CD4-positive, CD25-positive, alpha-beta regulatory T cell (primary cell): ENCODE results near the gene RNF40. TPM values are rescaled to one million over a fixed set of nuclear protein-coding genes. Genes with fewer than 3 reads are reported as not detected.
A peak's percentile ranks its signal among the peaks of the same experiment; 100 is the strongest.

ENCODE experiments used
- ATAC-seq, 2 donors: fragments of 150-1000 bp; cut with Tn5 transposase; one replicate each; pipeline ENCODE4 v1.10.0; 2021; ENCODE audit warnings: low read depth in 2 of 2, moderate number of reproducible peaks in 2 of 2, moderate library complexity in 1 of 2
- DNase-seq, 3 donors: peaks; one replicate each; pipeline versions ENCODE4 v3.0.0 to v3.0.0-alpha.2; 2012 to 2022; ENCODE audit warnings: mixed read lengths in 1 of 3
- H3K27ac ChIP-seq: one replicate; pipeline ENCODE4 v1.7.0; 2013; ENCODE audit warnings: mild to moderate bottlenecking, low read length; ENCODE audit not compliant: insufficient read depth, poor library complexity, severe bottlenecking
- H3K27me3 ChIP-seq: one replicate; pipeline ENCODE4 v1.7.0; 2013; ENCODE audit warnings: low read length; ENCODE audit not compliant: control insufficient read depth, insufficient read depth
- H3K36me3 ChIP-seq: one replicate; pipeline ENCODE4 v1.7.0; 2013; ENCODE audit warnings: mild to moderate bottlenecking, low read length, moderate library complexity; ENCODE audit not compliant: control insufficient read depth, insufficient read depth
- H3K4me1 ChIP-seq: 2 replicates; pipeline ENCODE4 v1.7.0; 2013; ENCODE audit warnings: mild to moderate bottlenecking, low read length; ENCODE audit not compliant: insufficient read depth, control insufficient read depth, poor library complexity, severe bottlenecking
- H3K4me3 ChIP-seq: one replicate; pipeline ENCODE4 v1.7.0; 2013; ENCODE audit warnings: low read depth, mild to moderate bottlenecking, low read length, moderate library complexity
- H3K9me3 ChIP-seq, 2 experiments: 1 replicate in 1 of 2; 2 replicates in 1 of 2; pipeline ENCODE4 v1.7.0; 2013; ENCODE audit warnings: low read length in 2 of 2, mild to moderate bottlenecking in 1 of 2, moderate library complexity in 1 of 2; ENCODE audit not compliant: control insufficient read depth in 2 of 2
- H3K27ac Mint-ChIP-seq, 3 donors: one replicate each; pipeline ENCODE4 v1.8.0; 2020 to 2022; ENCODE audit warnings: mild to moderate bottlenecking in 3 of 3, mixed read lengths in 3 of 3, moderate library complexity in 2 of 3
- H3K27me3 Mint-ChIP-seq: one replicate; pipeline ENCODE4 v1.8.0; 2022; ENCODE audit warnings: mild to moderate bottlenecking, mixed read lengths
- H3K36me3 Mint-ChIP-seq: one replicate; pipeline ENCODE4 v1.8.0; 2020; ENCODE audit warnings: mixed read lengths
- H3K4me1 Mint-ChIP-seq, 4 donors: one replicate each; pipeline ENCODE4 v1.8.0; 2020 to 2022; ENCODE audit warnings: mixed read lengths in 4 of 4, mild to moderate bottlenecking in 1 of 4
- H3K4me3 Mint-ChIP-seq, 4 donors: one replicate each; pipeline ENCODE4 v1.8.0; 2020 to 2022; ENCODE audit warnings: mild to moderate bottlenecking in 4 of 4, mixed read lengths in 4 of 4, moderate library complexity in 3 of 4
- H3K9me3 Mint-ChIP-seq, 7 donors: one replicate each; pipeline ENCODE4 v1.8.0; 2020 to 2022; ENCODE audit warnings: mixed read lengths in 7 of 7, mild to moderate bottlenecking in 3 of 7, moderate library complexity in 2 of 7
- polyA plus RNA-seq, 4 donors: library from polyadenylated mRNA; unstranded; fragments of 300-500 nt; fragmentation: Illumina TruSeq; gene quantifications; one replicate each; pipeline ENCODE4 v1.2.3, GENCODE V29; 2021
- total RNA-seq: library from RNA; stranded (reverse); gene quantifications from one replicate; pipeline ENCODE4 v1.2.3, GENCODE V29; 2022

Gene RNF40
- total and polyA plus RNA-seq, 5 donors from 2014 or later: 19.0 to 66.2 (median 25.9) TPM

DNA sequence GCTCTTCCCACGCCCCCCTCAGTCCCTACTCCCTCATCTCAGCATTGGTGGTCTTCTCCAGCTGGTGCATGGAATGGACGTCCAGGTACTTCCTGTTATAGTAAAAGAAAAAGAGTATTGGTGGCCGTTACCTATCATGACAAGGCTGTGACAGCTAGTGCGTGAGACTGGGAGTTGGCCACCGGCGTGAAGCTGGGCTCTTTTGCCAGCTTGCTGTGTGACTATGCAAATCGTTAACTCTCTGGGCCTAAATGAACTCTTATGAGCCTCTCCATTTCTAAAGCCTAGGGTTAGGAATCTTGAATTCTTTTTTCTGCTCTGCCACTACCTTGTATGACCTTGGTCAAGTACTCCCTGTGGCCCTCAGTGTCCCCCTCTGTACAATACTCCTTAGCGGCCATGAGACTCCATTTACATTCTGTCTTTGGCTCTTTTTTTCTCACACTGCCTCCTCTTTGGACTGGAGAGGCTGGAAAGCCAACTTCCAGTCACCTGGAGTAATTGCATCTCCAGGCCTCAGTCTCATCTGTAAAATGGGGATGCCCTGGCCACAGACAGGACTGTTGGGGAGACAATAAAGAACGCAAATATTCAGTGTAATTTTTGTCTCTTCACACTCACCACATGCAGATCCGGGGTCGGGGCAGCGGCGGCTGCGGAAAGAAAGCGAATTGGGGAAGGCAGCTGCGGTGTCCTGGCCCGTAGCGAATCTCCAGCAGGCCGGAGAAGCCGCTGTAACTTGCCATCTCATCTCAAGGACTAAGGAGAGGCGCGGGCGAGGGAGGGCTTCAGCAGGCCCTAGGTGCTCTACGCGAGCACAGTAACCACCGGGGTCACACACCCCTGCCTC is 1.3 kb upstream of the RNF40 start:
- peak overlapping the region; percentile 81 for H3K27ac ChIP-seq
- H3K9me3 ChIP-seq: no peaks in the 10 kb centered on the region
- H3K4me3 ChIP-seq: peak overlapping the region; percentile 40
- H3K36me3 ChIP-seq: peaks cover 27% of the 10 kb centered on the region
- Mint-ChIP-seq H3K27me3 (no peaks in the 10 kb centered on the region), H3K9me3 (no peaks in the 10 kb centered on the region), H3K4me3 (peak overlapping the region; percentile 94 to 99 (median 97)), H3K4me1 (peaks cover 0 to 38% (median 25%) of the 10 kb centered on the region in 4 donors), H3K27ac (peak overlapping the region in 2 of 3 donors; percentile 82 to 86), H3K36me3 (peaks cover 10% of the 10 kb centered on the region)
- peaks cover 25% of the 10 kb centered on the region for H3K4me1 ChIP-seq
- DNase-seq (no peak), ATAC-seq (no peak)
- no peaks in the 10 kb centered on the region for H3K27me3 ChIP-seq

DNA sequence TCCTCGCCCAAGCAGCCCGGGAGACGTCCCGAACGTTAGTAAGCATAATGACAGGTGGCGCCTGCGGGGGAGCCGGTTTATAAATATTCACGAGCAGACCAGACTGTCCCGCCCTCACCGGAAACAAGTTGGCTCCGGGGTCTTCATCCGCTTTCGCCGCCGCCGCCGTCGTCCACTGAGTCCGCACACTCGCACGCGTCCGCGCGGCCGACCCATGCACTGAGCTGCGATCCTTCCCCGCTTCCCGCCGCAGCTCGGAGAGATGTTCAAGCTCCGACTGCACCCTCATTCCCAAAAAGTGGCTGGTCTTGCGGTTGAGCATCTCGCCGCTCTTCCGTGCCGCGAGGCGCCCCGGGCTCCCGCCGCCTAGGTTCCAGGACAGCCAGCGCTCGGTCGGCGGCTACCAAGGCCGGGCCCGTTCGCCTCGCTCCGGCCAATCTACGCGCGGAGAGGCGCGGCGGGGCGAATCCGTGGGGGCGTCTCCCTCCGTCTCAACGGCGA is 645 bp upstream of the RNF40 start:
- Mint-ChIP-seq H3K36me3 (peaks cover 7% of the 10 kb centered on the region), H3K27ac (peak overlapping the region in 2 of 3 donors; percentile 94 to 95), H3K27me3 (no peaks in the 10 kb centered on the region), H3K4me1 (peaks cover 0 to 38% (median 27%) of the 10 kb centered on the region in 4 donors), H3K9me3 (no peaks in the 10 kb centered on the region), H3K4me3 (peak overlapping the region; percentile 94 to 99 (median 97))
- H3K4me3 ChIP-seq: peak overlapping the region; percentile 93
- DNase-seq: peak; percentile 25 to 49 (median 39)
- H3K27ac ChIP-seq: peak overlapping the region; percentile 81
- no peaks in the 10 kb centered on the region for H3K9me3 ChIP-seq
- peak; percentile 10 to 15 for ATAC-seq
- H3K4me1 ChIP-seq: peaks cover 25% of the 10 kb centered on the region
- H3K36me3 ChIP-seq: peaks cover 28% of the 10 kb centered on the region
- H3K27me3 ChIP-seq: no peaks in the 10 kb centered on the region

DNA sequence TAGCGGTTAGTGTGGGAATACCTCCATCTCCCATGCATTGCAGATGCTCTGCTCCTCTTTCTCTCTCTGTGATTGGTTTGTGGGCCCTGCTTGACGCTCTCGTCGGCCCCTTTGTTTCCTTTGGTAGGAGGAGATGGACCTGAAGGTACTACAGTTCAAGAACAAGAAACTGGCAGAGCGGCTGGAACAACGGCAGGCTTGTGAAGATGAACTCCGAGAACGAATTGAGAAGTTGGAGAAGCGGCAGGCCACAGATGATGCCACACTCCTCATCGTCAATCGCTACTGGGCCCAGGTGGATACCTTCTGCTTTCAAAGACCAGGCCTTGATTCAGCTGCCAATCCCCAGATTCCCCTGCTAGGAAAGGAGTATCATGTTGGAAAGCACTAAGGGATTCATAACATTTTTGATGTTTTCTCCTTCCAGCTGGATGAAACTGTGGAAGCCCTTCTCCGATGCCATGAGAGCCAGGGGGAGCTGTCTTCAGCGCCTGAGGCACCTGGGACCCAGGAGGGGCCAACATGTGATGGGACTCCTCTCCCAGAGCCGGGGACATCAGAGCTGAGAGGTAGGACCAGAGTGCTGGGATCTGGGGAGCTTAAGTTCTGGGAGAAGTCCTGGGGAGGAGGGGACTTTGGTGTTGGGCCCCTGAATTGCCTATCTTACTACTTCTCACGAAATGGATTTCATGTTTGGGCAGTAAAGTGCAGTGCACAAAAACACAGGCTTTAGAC is 1.0 kb downstream of the RNF40 start:
- DNase-seq: no peak
- Histone ChIP-seq H3K27me3 (no peaks in the 10 kb centered on the region), H3K9me3 (no peaks in the 10 kb centered on the region), H3K27ac (peak overlapping the region; percentile 81), H3K4me3 (peak overlapping the region; percentile 93), H3K36me3 (peaks cover 45% of the 10 kb centered on the region), H3K4me1 (peaks cover 25% of the 10 kb centered on the region)
- Mint-ChIP-seq H3K36me3 (peaks cover 13% of the 10 kb centered on the region), H3K9me3 (no peaks in the 10 kb centered on the region), H3K27ac (peak overlapping the region; percentile 94 to 95 (median 95)), H3K4me3 (peak overlapping the region; percentile 94 to 99 (median 97)), H3K4me1 (peaks cover 0 to 38% (median 27%) of the 10 kb centered on the region in 4 donors), H3K27me3 (no peaks in the 10 kb centered on the region)
- no peak for ATAC-seq

DNA sequence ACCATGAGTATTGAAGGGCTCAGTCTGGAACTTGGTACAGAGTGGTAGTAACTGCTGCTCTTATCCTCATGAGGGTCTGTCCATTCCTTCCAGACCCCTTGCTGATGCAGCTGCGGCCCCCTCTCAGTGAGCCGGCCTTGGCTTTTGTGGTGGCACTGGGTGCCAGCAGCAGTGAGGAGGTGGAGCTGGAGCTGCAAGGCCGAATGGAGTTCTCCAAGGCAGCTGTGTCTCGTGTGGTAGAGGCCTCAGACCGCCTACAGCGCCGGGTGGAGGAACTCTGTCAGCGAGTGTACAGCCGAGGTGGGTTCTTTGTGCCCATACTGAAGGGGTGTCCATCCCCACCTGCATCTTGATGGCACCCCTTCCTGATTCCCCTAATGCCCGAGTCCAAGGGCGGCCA is 2.0 kb downstream of the RNF40 start:
- H3K36me3 ChIP-seq: peaks cover 54% of the 10 kb centered on the region
- ATAC-seq: no peak
- no peaks in the 10 kb centered on the region for H3K27me3 ChIP-seq
- H3K27ac ChIP-seq: no peak overlapping the region
- no peaks in the 10 kb centered on the region for H3K27me3 Mint-ChIP-seq
- H3K4me1 ChIP-seq: peaks cover 25% of the 10 kb centered on the region
- DNase-seq: no peak
- peak overlapping the region in 1 of 3 donors; percentile 37 for H3K27ac Mint-ChIP-seq
- H3K4me1 Mint-ChIP-seq: peaks cover 0 to 38% (median 27%) of the 10 kb centered on the region in 4 donors
- H3K9me3 ChIP-seq: no peaks in the 10 kb centered on the region
- peak overlapping the region; percentile 87 to 99 (median 97) for H3K4me3 Mint-ChIP-seq
- H3K36me3 Mint-ChIP-seq: peaks cover 20% of the 10 kb centered on the region
- H3K9me3 Mint-ChIP-seq: no peaks in the 10 kb centered on the region
- H3K4me3 ChIP-seq: no peak overlapping the region

DNA sequence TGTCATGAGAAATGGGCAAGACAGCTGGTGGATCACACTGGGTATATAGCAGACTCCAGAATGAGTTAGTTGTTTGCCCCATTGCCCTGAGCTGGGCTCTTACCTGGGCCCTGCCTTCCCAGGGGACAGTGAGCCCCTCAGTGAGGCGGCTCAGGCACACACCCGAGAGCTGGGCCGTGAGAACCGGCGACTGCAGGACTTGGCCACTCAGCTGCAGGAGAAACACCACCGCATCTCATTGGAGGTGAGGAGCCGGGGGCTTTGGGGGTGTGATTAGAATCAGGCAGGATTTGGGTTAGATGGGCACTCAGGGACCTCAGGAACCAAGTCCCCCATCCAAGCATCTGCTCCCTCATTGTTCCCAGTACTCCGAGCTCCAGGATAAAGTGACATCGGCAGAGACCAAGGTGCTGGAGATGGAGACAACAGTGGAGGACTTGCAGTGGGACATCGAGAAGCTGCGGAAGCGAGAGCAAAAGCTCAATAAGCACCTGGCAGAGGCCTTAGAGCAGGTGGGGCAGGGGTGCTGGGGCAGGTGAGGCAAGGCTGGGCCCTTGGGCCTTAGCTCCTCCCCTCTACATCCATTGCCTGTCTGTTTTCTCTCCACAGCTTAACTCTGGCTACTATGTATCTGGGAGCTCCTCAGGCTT is 2.8 kb downstream of the RNF40 start:
- peaks cover 0 to 38% (median 27%) of the 10 kb centered on the region in 4 donors for H3K4me1 Mint-ChIP-seq
- DNase-seq (no peak), ATAC-seq (no peak)
- H3K4me3 Mint-ChIP-seq: peak overlapping the region in 1 of 4 donors; percentile 80
- H3K9me3 Mint-ChIP-seq: no peaks in the 10 kb centered on the region
- no peak overlapping the region for H3K27ac ChIP-seq
- H3K27ac Mint-ChIP-seq: peak overlapping the region in 1 of 3 donors; percentile 25
- H3K27me3 ChIP-seq: no peaks in the 10 kb centered on the region
- H3K36me3 ChIP-seq: peaks cover 63% of the 10 kb centered on the region
- no peaks in the 10 kb centered on the region for H3K9me3 ChIP-seq
- H3K4me3 ChIP-seq: no peak overlapping the region
- peaks cover 25% of the 10 kb centered on the region for H3K36me3 Mint-ChIP-seq
- no peaks in the 10 kb centered on the region for H3K27me3 Mint-ChIP-seq
- peaks cover 25% of the 10 kb centered on the region for H3K4me1 ChIP-seq

DNA sequence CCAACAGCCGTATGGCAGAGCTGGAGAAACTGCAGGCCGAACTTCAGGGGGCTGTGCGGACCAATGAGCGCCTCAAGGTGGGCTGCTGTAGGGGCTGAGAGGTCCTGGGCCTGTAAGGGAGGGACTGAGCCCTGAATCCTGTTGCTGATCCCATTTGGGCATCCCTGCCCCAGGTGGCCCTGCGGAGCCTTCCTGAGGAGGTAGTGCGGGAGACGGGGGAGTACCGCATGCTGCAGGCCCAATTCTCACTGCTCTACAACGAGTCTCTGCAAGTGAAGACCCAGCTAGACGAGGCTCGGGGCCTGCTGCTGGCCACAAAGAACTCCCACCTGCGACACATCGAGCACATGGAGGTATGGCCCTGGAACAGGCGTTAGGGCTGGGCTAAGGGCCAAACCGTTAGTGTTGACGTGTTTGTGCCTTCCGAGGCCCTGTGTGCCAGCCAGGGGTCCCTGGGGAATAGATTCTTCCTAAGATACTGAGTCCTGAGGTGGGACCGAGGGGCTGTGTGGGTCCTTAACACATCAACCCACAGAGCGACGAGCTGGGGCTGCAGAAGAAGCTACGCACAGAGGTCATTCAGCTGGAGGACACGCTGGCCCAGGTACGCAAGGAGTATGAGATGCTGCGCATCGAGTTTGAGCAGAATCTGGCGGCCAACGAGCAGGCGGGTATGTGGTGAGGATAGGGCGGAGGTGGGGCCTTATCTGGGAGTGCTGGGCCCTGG is 4.2 kb downstream of the RNF40 start:
- Histone ChIP-seq H3K36me3 (peaks cover 73% of the 10 kb centered on the region), H3K27me3 (no peaks in the 10 kb centered on the region), H3K4me3 (no peak overlapping the region), H3K9me3 (no peaks in the 10 kb centered on the region), H3K4me1 (peaks cover 18% of the 10 kb centered on the region), H3K27ac (no peak overlapping the region)
- peak overlapping the region in 1 of 4 donors; percentile 80 for H3K4me3 Mint-ChIP-seq
- H3K27ac Mint-ChIP-seq: no peak overlapping the region
- ATAC-seq (no peak), DNase-seq (no peak)
- H3K9me3 Mint-ChIP-seq: no peaks in the 10 kb centered on the region
- H3K36me3 Mint-ChIP-seq: peaks cover 25% of the 10 kb centered on the region
- no peaks in the 10 kb centered on the region for H3K27me3 Mint-ChIP-seq
- H3K4me1 Mint-ChIP-seq: peaks cover 0 to 30% (median 20%) of the 10 kb centered on the region in 4 donors

DNA sequence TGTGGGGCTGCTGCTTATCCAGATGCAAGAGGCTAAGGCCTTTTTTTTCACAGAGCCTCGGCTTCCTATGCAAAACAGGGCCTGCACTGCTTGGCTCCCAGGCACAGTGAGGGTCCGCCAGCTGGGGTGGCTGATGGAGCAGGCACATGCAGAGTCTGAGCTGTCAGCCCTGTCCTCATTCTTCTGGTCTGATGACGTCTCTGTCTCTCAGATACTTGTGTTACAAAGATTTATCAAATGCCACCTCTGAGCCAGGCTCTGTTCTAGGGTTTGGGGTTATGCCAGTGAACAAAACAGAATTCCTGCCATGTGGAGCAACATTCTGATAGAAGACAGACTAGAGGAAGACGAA is 4.8 kb downstream of the RNF40 start:
- H3K4me3 ChIP-seq: no peak overlapping the region
- no peaks in the 10 kb centered on the region for H3K27me3 ChIP-seq
- H3K27me3 Mint-ChIP-seq: no peaks in the 10 kb centered on the region
- no peak for ATAC-seq
- no peak for DNase-seq
- no peak overlapping the region for H3K27ac ChIP-seq
- peak overlapping the region in 1 of 4 donors; percentile 3 for H3K4me3 Mint-ChIP-seq
- no peaks in the 10 kb centered on the region for H3K9me3 Mint-ChIP-seq
- H3K4me1 ChIP-seq: peaks cover 17% of the 10 kb centered on the region
- no peaks in the 10 kb centered on the region for H3K9me3 ChIP-seq
- peaks cover 0 to 28% (median 19%) of the 10 kb centered on the region in 4 donors for H3K4me1 Mint-ChIP-seq
- peaks cover 78% of the 10 kb centered on the region for H3K36me3 ChIP-seq
- H3K36me3 Mint-ChIP-seq: peaks cover 25% of the 10 kb centered on the region
- H3K27ac Mint-ChIP-seq: no peak overlapping the region
